GM21786 (cell line): ENCODE measurements around the gene RHOG.

Experiments
- ATAC-seq: cut with Tn5 transposase; IDR thresholded peaks from one replicate; pipeline ENCODE4 v1.9.1; 2021; ENCODE audit not compliant: unreplicated experiment

Gene RHOG

GRCh38 chr11:3860375-3860774, 19.6 kb upstream of the RHOG start:
- ATAC-seq: no peak

- peak; percentile 46 for ATAC-seq
Measured at GRCh38 chr11:3859373-3859881, 18.7 kb upstream of the RHOG start.

GRCh38 chr11:3857628-3858027, 16.9 kb upstream of the RHOG start:
- ATAC-seq: no peak

GRCh38 chr11:3856856-3857553, 16.2 kb upstream of the RHOG start:
- no peak for ATAC-seq

- peak; percentile 13 for ATAC-seq
Measured at GRCh38 chr11:3855808-3856491, 15.2 kb upstream of the RHOG start.

GRCh38 chr11:3854977-3855807, 14.4 kb upstream of the RHOG start, which contains the start of gene STIM1:
STIM1 (plus strand) TSS chr11:3855664; CDS start chr11:3856271, 607 bp downstream.
- ATAC-seq: peak; percentile 44

- no peak for ATAC-seq
Measured at GRCh38 chr11:3854660-3854976, 13.9 kb upstream of the RHOG start.

GRCh38 chr11:3853899-3854659, 13.3 kb upstream of the RHOG start:
- ATAC-seq: peak; percentile 42

- ATAC-seq: no peak
Measured at GRCh38 chr11:3853545-3853842, 12.7 kb upstream of the RHOG start.

- ATAC-seq: peak; percentile 58
Measured at GRCh38 chr11:3849297-3849874, 8.6 kb upstream of the RHOG start.

GRCh38 chr11:3845670-3846069, 4.9 kb upstream of the RHOG start:
- no peak for ATAC-seq

- no peak for ATAC-seq
Measured at GRCh38 chr11:3845246-3845645, 4.5 kb upstream of the RHOG start.

- ATAC-seq: no peak
Measured at GRCh38 chr11:3843326-3843725, 2.6 kb upstream of the RHOG start.

- ATAC-seq: peak; percentile 51
Measured at GRCh38 chr11:3841426-3842350, 929 bp upstream of the RHOG start.

GRCh38 chr11:3840004-3840869, 522 bp downstream of the RHOG start:
- no peak for ATAC-seq

GRCh38 chr11:3838504-3838903, 2.3 kb downstream of the RHOG start:
- no peak for ATAC-seq

- no peak for ATAC-seq
Measured at GRCh38 chr11:3837793-3838192, 3.0 kb downstream of the RHOG start.

- ATAC-seq: no peak
Measured at GRCh38 chr11:3836903-3837302, 3.9 kb downstream of the RHOG start.

- ATAC-seq: no peak
Measured at GRCh38 chr11:3835751-3836150, 5.0 kb downstream of the RHOG start.
